Fibroblast of mammary gland (primary cell): ENCODE results near the gene CLRN1.

Experiments
- DNase-seq: peaks from one replicate; pipeline ENCODE4 v3.0.0-alpha.2; 2010; ENCODE audit warnings: low read depth
- H3K4me3 ChIP-seq: 2 replicates; pipeline ENCODE4 v1.5.1; 2011; ENCODE audit warnings: low read depth, mild to moderate bottlenecking, low read length, moderate library complexity; ENCODE audit not compliant: control insufficient read depth
- CTCF ChIP-seq: conservative IDR thresholded peaks from 2 replicates; pipeline ENCODE4 v1.5.1; 2011; ENCODE audit warnings: low read depth, low read length, inconsistent platforms; ENCODE audit not compliant: control insufficient read depth, insufficient read depth

CLRN1 gene

GRCh38 chr3:150928234-150928633 is 44.3 kb downstream of the CLRN1 start:
- no peak for DNase-seq
- no peak overlapping the region for H3K4me3 ChIP-seq
- TF ChIP-seq CTCF, result no peak

DNA sequence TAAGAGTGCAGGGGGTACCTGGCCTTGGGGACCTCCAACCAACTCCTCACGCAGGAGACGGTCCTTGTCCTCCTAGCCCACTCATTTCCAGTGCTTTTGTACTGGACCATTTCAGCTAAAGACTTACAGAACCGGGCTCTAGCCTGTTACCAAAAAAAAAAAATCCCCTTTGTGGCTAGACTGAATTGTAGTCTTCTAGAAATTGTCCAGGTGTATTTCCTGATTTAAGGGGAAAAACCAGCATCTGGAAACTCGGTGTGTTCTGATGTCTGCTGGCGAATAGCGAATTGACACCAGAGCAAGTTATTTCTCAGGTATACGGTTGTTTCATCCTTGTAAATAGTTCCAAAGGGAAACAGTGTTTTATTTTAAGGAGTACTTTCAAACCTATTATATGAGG is 46.2 kb downstream of the CLRN1 start:
- DNase-seq, result no peak
- H3K4me3 ChIP-seq, result no peak overlapping the region
- TF ChIP-seq CTCF, result no peak

- no peak overlapping the region for H3K4me3 ChIP-seq
- peak; percentile 16 for DNase-seq
- peak; percentile 63 for TF ChIP-seq CTCF
Observed at GRCh38 chr3:150925751-150926201, 46.8 kb downstream of the CLRN1 start.

- no peak for TF ChIP-seq CTCF
Observed at GRCh38 chr3:150922611-150923010, 49.9 kb downstream of the CLRN1 start.

GRCh38 chr3:150921209-150921608 is 51.3 kb downstream of the CLRN1 start:
- TF ChIP-seq CTCF, result no peak
- no peak for DNase-seq
- H3K4me3 ChIP-seq, result no peak overlapping the region

More at GRCh38 chr3:150922611-150923010, 49.9 kb downstream of the CLRN1 start:
- no peak overlapping the region for H3K4me3 ChIP-seq
- DNase-seq, result no peak

- no peak for TF ChIP-seq CTCF
- no peak for DNase-seq
- no peak overlapping the region for H3K4me3 ChIP-seq
Observed at GRCh38 chr3:150920236-150920635, 52.3 kb downstream of the CLRN1 start.

- no peak for DNase-seq
- TF ChIP-seq CTCF, result no peak
- H3K4me3 ChIP-seq, result no peak overlapping the region
Observed at GRCh38 chr3:150917951-150918350, 54.6 kb downstream of the CLRN1 start.
